MCF 10A (cell line): Measurements from ENCODE around the gene TRIB2. TPM values are rescaled to one million over a fixed set of nuclear protein-coding genes. Genes with fewer than 3 reads are reported as not detected.

Source experiments
- BruUV-seq: library from RNA; stranded (reverse); fragments of 400-500 nt; replicated peaks from 2 replicates; lab custom pipeline; 2021; lab: Mats Ljungman, UMichigan
- CTCF ChIA-PET: fragments of 300-600 bp; sonication (Branson Sonifier 250); formaldehyde crosslinking; extraction: SDS; loops from one replicate; lab custom pipeline; 2021; ENCODE audit warnings: antibody characterized with exemption, inconsistent platforms; lab: Yijun Ruan, JAX
- POLR2A ChIA-PET: fragments of 300-600, 350-650 bp; sonication (Branson Sonifier 250); formaldehyde crosslinking; extraction: SDS; loops from one replicate; lab custom pipeline; 2020; ENCODE audit warnings: antibody characterized with exemption, inconsistent platforms; lab: Yijun Ruan, JAX
- DNase-seq: peaks from one replicate; pipeline ENCODE4 v3.0.0-alpha.2; 2018; ENCODE audit not compliant: unreplicated experiment
- H3K27ac Mint-ChIP-seq: one replicate; pipeline ENCODE4 v1.8.0; 2022; ENCODE audit warnings: mild to moderate bottlenecking, low read depth, mixed read lengths; ENCODE audit not compliant: unreplicated experiment
- H3K27me3 Mint-ChIP-seq: one replicate; pipeline ENCODE4 v1.8.0; 2022; ENCODE audit warnings: mixed read lengths; ENCODE audit not compliant: insufficient read depth, unreplicated experiment
- H3K36me3 Mint-ChIP-seq: one replicate; pipeline ENCODE4 v1.8.0; 2022; ENCODE audit warnings: mild to moderate bottlenecking, moderate library complexity, mixed read lengths; ENCODE audit not compliant: insufficient read depth, unreplicated experiment
- H3K4me1 Mint-ChIP-seq: one replicate; pipeline ENCODE4 v1.8.0; 2022; ENCODE audit warnings: mixed read lengths; ENCODE audit not compliant: insufficient read depth, unreplicated experiment
- H3K4me3 Mint-ChIP-seq: one replicate; pipeline ENCODE4 v1.8.0; 2022; ENCODE audit warnings: mild to moderate bottlenecking, moderate library complexity, mixed read lengths; ENCODE audit not compliant: unreplicated experiment
- H3K9me3 Mint-ChIP-seq: one replicate; pipeline ENCODE4 v1.8.0; 2022; ENCODE audit warnings: mixed read lengths; ENCODE audit not compliant: unreplicated experiment
- intact Hi-C: fragments of 100-400 bp; cut with micrococcal nuclease; formaldehyde crosslinking; loops from 2 replicates; pipeline ENCODE4 v1.14.1; 2022
- total RNA-seq: library from RNA; stranded (reverse); gene quantifications from 2 replicates; pipeline ENCODE4 v1.2.3, GENCODE V29; 2022
- TF ChIP-seq, protein P1 (sequence below): fragments of 200-600 bp; IDR thresholded peaks from one replicate; pipeline ENCODE4 v1.8.0; 2022; ENCODE audit warnings: antibody characterized with exemption, mild to moderate bottlenecking; ENCODE audit not compliant: unreplicated experiment

TRIB2 gene
- total RNA-seq, 1 experiment from 2014 or later: 12.9 TPM

DNA sequence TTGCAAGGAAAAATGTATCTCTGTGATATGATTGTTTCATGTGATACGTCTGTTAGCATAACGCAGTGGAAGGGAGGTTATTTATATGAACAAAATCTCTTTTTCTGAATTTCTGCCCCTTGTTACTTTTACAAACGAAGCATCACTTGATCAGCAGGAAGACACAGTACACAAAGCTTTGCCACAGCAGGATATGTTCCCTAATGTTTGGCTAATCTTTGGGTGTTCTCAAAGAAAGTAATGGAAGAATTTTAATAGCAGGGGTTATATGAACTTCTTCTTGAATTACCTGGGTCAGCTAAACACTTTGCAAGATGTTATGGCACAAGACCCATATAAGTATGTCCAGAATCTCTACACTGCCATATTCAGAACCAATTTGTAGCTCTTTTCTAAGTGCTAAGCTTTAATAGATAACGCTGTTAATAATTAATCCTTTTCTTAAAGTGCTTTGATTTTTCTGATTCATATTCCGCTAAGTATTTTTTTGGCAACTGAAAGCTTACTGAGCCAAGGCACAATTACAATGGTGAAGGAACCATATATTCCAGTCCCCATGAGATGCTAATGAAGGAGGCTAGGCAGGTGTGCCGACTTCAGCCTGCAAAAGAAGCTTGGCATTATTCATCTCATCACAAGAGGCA lies 33.2 kb upstream of the TRIB2 start:
- DNase-seq: no peak
- no TSS peak for BruUV-seq
- H3K9me3 Mint-ChIP-seq: no peaks in the 10 kb centered on the region
- no peaks in the 10 kb centered on the region for H3K36me3 Mint-ChIP-seq
- no peak overlapping the region for H3K4me3 Mint-ChIP-seq
- TF ChIP-seq, protein P1, sequence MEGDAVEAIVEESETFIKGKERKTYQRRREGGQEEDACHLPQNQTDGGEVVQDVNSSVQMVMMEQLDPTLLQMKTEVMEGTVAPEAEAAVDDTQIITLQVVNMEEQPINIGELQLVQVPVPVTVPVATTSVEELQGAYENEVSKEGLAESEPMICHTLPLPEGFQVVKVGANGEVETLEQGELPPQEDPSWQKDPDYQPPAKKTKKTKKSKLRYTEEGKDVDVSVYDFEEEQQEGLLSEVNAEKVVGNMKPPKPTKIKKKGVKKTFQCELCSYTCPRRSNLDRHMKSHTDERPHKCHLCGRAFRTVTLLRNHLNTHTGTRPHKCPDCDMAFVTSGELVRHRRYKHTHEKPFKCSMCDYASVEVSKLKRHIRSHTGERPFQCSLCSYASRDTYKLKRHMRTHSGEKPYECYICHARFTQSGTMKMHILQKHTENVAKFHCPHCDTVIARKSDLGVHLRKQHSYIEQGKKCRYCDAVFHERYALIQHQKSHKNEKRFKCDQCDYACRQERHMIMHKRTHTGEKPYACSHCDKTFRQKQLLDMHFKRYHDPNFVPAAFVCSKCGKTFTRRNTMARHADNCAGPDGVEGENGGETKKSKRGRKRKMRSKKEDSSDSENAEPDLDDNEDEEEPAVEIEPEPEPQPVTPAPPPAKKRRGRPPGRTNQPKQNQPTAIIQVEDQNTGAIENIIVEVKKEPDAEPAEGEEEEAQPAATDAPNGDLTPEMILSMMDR: no peak
- H3K27ac Mint-ChIP-seq: no peak overlapping the region
- no peaks in the 10 kb centered on the region for H3K27me3 Mint-ChIP-seq
- intact Hi-C loops: no loop called here
- peaks cover 10% of the 10 kb centered on the region for H3K4me1 Mint-ChIP-seq
- CTCF ChIA-PET: interaction anchor here (0.6 to 1.4 kb wide), 5 partner anchors 47 to 866 kb away, joined by 3 to 5 read pairs (median 3); no protein-coding TSS in a partner anchor
- POLR2A ChIA-PET: interaction anchor here (0.6 to 1.9 kb wide), 9 partner anchors 10 to 264 kb away, joined by 3 to 10 read pairs (median 4); partner anchors contain the start of gene TRIB2

DNA sequence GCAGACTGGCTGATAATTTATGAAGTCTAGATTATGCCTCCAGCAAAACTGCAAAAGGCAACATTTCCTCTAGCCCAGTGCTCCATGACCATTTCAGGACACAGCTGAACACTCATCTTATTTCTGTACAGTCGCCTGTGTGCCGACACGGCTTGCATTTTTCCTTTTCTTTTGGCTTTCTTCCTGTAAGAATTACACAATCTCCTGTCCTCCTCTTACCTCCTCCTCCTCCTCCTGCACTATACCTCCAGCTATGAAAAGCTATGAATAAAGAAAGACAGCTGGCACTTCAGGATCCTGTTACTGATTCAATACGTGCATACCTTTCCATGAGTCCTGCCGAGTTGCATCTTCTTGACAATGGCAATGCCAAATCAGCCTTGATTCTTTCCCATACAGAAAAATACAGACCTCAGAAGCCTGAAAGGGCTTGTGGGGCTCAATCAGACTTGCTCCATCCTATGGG lies 32.2 kb upstream of the TRIB2 start:
- no TSS peak for BruUV-seq
- Mint-ChIP-seq H3K27ac (no peak overlapping the region), H3K4me3 (no peak overlapping the region), H3K9me3 (no peaks in the 10 kb centered on the region), H3K27me3 (no peaks in the 10 kb centered on the region), H3K36me3 (no peaks in the 10 kb centered on the region), H3K4me1 (peaks cover 10% of the 10 kb centered on the region)
- ChIA-PET CTCF (interaction anchor here (0.6 kb wide), 2 partner anchors 48 to 820 kb away, joined by 3 read pairs; no protein-coding TSS in a partner anchor), POLR2A (interaction anchor here (0.7 to 1.9 kb wide), 13 partner anchors 9 to 866 kb away, joined by 3 to 10 read pairs (median 3); partner anchors contain the start of gene TRIB2)
- peak; percentile 77 for DNase-seq
- intact Hi-C loops: no loop called here
- TF ChIP-seq, protein P1: no peak

DNA sequence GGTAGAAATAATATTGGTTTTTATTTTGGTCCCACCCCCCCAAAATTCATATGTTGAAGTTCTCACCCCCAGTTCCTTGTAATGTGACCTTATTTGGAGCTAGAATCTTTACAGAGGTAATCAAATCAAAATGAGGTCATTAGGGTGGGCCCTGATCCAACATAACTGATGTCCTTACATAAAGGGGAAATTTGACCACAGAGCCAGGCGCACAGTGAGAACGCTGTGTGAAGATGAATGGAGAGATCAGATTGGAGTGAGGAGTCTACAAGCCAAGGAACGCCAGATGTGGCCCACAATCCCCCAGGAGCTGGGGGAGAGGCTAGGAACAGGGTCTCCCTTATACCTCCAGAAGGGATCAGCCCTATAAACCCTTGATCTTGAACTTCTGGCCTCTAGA lies 31.6 kb upstream of the TRIB2 start:
- TF ChIP-seq, protein P1: no peak
- DNase-seq: no peak
- peaks cover 10% of the 10 kb centered on the region for H3K4me1 Mint-ChIP-seq
- ChIA-PET CTCF (interaction anchor here (0.6 kb wide), 1 partner anchor 237 kb away, joined by 3 read pairs; no protein-coding TSS in a partner anchor), POLR2A (interaction anchor here (0.6 to 1.9 kb wide), 9 partner anchors 12 to 1116 kb away, joined by 3 to 10 read pairs (median 3); no protein-coding TSS in a partner anchor)
- no peaks in the 10 kb centered on the region for H3K27me3 Mint-ChIP-seq
- intact Hi-C loops: no loop called here
- H3K9me3 Mint-ChIP-seq: no peaks in the 10 kb centered on the region
- BruUV-seq: no TSS peak
- H3K4me3 Mint-ChIP-seq: no peak overlapping the region
- no peak overlapping the region for H3K27ac Mint-ChIP-seq
- H3K36me3 Mint-ChIP-seq: no peaks in the 10 kb centered on the region

DNA sequence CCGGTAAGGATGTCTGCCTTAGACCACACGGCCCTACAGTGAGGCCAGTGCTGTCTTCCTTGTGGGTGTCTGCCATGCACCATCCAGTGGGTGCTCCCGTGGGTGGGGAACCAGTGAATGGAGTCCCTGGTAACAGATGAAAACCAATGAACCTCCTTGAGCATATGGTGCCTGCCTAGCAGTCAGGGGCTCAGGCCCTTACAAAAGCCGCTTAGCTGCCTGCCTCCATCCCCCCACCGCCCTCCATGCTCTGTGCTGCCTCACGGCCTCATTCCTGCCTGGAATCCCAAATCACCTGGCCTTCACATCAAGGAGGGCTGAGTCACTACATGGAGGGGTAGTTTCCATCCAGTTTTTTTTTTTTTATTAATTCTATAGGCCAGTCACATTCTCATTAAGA lies 30.8 kb upstream of the TRIB2 start:
- Mint-ChIP-seq H3K4me1 (peaks cover 10% of the 10 kb centered on the region), H3K9me3 (peaks cover 4% of the 10 kb centered on the region), H3K27me3 (no peaks in the 10 kb centered on the region), H3K36me3 (no peaks in the 10 kb centered on the region), H3K27ac (no peak overlapping the region), H3K4me3 (no peak overlapping the region)
- intact Hi-C loops: no loop called here
- ChIA-PET POLR2A (interaction anchor here (1.4 kb wide), 1 partner anchor 151 kb away, joined by 3 read pairs; no protein-coding TSS in a partner anchor), CTCF (interaction anchor here (0.6 to 0.7 kb wide), 2 partner anchors 34 to 826 kb away, joined by 3 read pairs; no protein-coding TSS in a partner anchor)
- BruUV-seq: no TSS peak
- DNase-seq: no peak
- TF ChIP-seq, protein P1: no peak
